NCI-H82 treated with DMSO at 0.1 percent for 48 hours (cell line): ENCODE results near the gene EIF6.
"Not testable (repeated sequence)": the region's sequence is repeated elsewhere in the genome, so short reads cannot be mapped to it uniquely, and the experiment has no call there.

ENCODE experiments used
- DNase-seq: peaks from one replicate; lab custom pipeline; 2025; ENCODE audit not compliant: unreplicated experiment; lab: John Stamatoyannopoulos, UW

The EIF6 gene

GRCh38 chr20:35284267-35284991, at the start of gene EIF6:
TSS of gene EIF6 (minus strand) at chr20:35284772. CDS start at chr20:35284487, 285 bp downstream.
- DNase-seq: peak; percentile 77

GRCh38 chr20:35333606-35334005, 49.0 kb upstream of the EIF6 start:
- no peak for DNase-seq

GRCh38 chr20:35332540-35333200, 48.1 kb upstream of the EIF6 start:
- no peak for DNase-seq

GRCh38 chr20:35329435-35330139, 45.0 kb upstream of the EIF6 start:
- DNase-seq: peak; percentile 8

GRCh38 chr20:35328689-35329088, 44.1 kb upstream of the EIF6 start:
- DNase-seq: no peak

GRCh38 chr20:35328095-35328685, 43.6 kb upstream of the EIF6 start:
- DNase-seq: no peak

GRCh38 chr20:35327074-35327976, 42.8 kb upstream of the EIF6 start:
- DNase-seq: no peak

GRCh38 chr20:35326740-35327073, 42.1 kb upstream of the EIF6 start:
- no peak for DNase-seq

- DNase-seq: no peak
Measured at GRCh38 chr20:35326021-35326739, 41.6 kb upstream of the EIF6 start.

GRCh38 chr20:35325401-35325800, 40.8 kb upstream of the EIF6 start:
- DNase-seq: no peak

GRCh38 chr20:35320396-35321126, 36.0 kb upstream of the EIF6 start:
- no peak for DNase-seq

- no peak for DNase-seq
Measured at GRCh38 chr20:35319871-35320197, 35.3 kb upstream of the EIF6 start.

- no peak for DNase-seq
Measured at GRCh38 chr20:35319192-35319870, 34.8 kb upstream of the EIF6 start.

GRCh38 chr20:35318502-35319157, 34.1 kb upstream of the EIF6 start:
- DNase-seq: no peak

GRCh38 chr20:35317416-35318210, 33.0 kb upstream of the EIF6 start:
- DNase-seq: no peak

- DNase-seq: no peak
Measured at GRCh38 chr20:35316086-35316485, 31.5 kb upstream of the EIF6 start.

- not testable (repeated sequence) for DNase-seq
Measured at GRCh38 chr20:35315632-35316020, 31.1 kb upstream of the EIF6 start.
